ENCODE results near the gene EPHB1. TPM values are rescaled to one million over a fixed set of nuclear protein-coding genes. Genes with fewer than 3 reads are reported as not detected.

The EPHB1 gene
- polyA plus RNA-seq = 1.4 and 1.5 TPM in 2 replicates

GRCh38 chr3:134794950-134795745 is at the start of gene EPHB1:
Gene EPHB1, plus strand, starts transcription at chr3:134795260.

Other genes starting within 250 kb of the EPHB1 start
- gene KY, start 144.2 kb upstream of the EPHB1 start, polyA plus RNA-seq = 3.0 and 3.6 TPM in 2 replicates